K562 (cell line): ENCODE measurements around the gene MYO1H. TPM values are rescaled to one million over a fixed set of nuclear protein-coding genes. Genes with fewer than 3 reads are reported as not detected.

Source experiments
- ARID2 ChIP-seq: fragments of 450-650 bp; IDR thresholded peaks from 2 replicates; pipeline ENCODE4 v1.6.1; 2017; ENCODE audit warnings: antibody characterized with exemption, mild to moderate bottlenecking
- BHLHE40 ChIP-seq: IDR thresholded peaks from 2 replicates; pipeline ENCODE4 v1.6.1; 2011; ENCODE audit warnings: low read length, improper control_type of control experiment
- GABPB2 ChIP-seq: fragments of 250-450 bp; sonication (Bioruptor Pico); conservative IDR thresholded peaks from 2 replicates; pipeline ENCODE4 v1.5.1; 2021; ENCODE audit warnings: mild to moderate bottlenecking
- HNRNPLL ChIP-seq: fragments of 200-400 bp; formaldehyde crosslinking; IDR thresholded peaks from 2 replicates; pipeline ENCODE4 v1.6.1; 2017; ENCODE audit warnings: low read length, low read depth, mild to moderate bottlenecking; ENCODE audit not compliant: poor library complexity, severe bottlenecking
- KLF16 ChIP-seq: IDR thresholded peaks from 2 replicates; pipeline ENCODE4 v1.6.1; 2016; ENCODE audit warnings: antibody characterized with exemption
- LCOR ChIP-seq: sonication (generic); formaldehyde crosslinking; IDR thresholded peaks from 2 replicates; pipeline ENCODE4 v1.8.0; 2022; ENCODE audit warnings: mild to moderate bottlenecking, missing genetic modification reagents
- MAZ ChIP-seq, 2 experiments: fragments of 450-650 bp in 1 of 2; sonication (generic) in 1 of 2; formaldehyde crosslinking; IDR thresholded peaks in 1 of 2; conservative IDR thresholded peaks in 1 of 2; 2 replicates each; pipeline versions ENCODE4 v1.4.0 to v1.5.0; 2020; ENCODE audit warnings: mild to moderate bottlenecking in 1 of 2, missing genetic modification reagents in 1 of 2
- MEF2A ChIP-seq: IDR thresholded peaks from 2 replicates; pipeline ENCODE4 v1.6.1; 2011; ENCODE audit warnings: low read depth, mild to moderate bottlenecking, low read length, moderate library complexity; ENCODE audit not compliant: control insufficient read depth
- MYC ChIP-seq, 2 experiments: fragments of 250-450 bp in 1 of 2; sonication (Bioruptor Pico) in 1 of 2; IDR thresholded peaks; 2 replicates each; pipeline versions ENCODE4 v1.5.1 to v1.6.1; 2012 to 2021; ENCODE audit warnings: low read depth in 2 of 2, borderline replicate concordance in 1 of 2, improper control_type of control experiment in 1 of 2, low read length in 1 of 2, mild to moderate bottlenecking in 1 of 2, moderate library complexity in 1 of 2
- PHF21A ChIP-seq: fragments of 450-650 bp; IDR thresholded peaks from 2 replicates; pipeline ENCODE4 v1.6.1; 2017; ENCODE audit warnings: low read depth, borderline replicate concordance
- RB1 ChIP-seq: fragments of 450-650 bp; IDR thresholded peaks from 2 replicates; pipeline ENCODE4 v1.6.1; 2017; ENCODE audit warnings: low read depth, mild to moderate bottlenecking
- RBM34 ChIP-seq: fragments of 200-400 bp; formaldehyde crosslinking; IDR thresholded peaks from 2 replicates; pipeline ENCODE4 v1.6.1; 2018; ENCODE audit warnings: low read length, borderline replicate concordance; ENCODE audit not compliant: insufficient read depth
- TCF7 ChIP-seq: sonication (generic); IDR thresholded peaks from 2 replicates; pipeline ENCODE4 v1.6.1; 2016; ENCODE audit warnings: antibody characterized with exemption, borderline replicate concordance
- TCFL5 ChIP-seq: fragments of 250-450 bp; sonication (Bioruptor Pico); conservative IDR thresholded peaks from 2 replicates; pipeline ENCODE4 v1.6.1; 2021; ENCODE audit warnings: mild to moderate bottlenecking, moderate library complexity, matching md5 sums
- TEAD4 ChIP-seq, 2 experiments: sonication (generic) in 1 of 2; formaldehyde crosslinking in 1 of 2; IDR thresholded peaks; 2 replicates each; pipeline versions ENCODE4 v1.6.1 to v1.8.0; 2012 to 2022; ENCODE audit warnings: borderline replicate concordance in 1 of 2, inconsistent platforms in 1 of 2, low read length in 1 of 2, mild to moderate bottlenecking in 1 of 2, missing genetic modification reagents in 1 of 2
- polyA plus RNA-seq, 8 experiments: library from polyadenylated mRNA; depleted of rRNA in 4 of 8; stranded (reverse) in 5 of 8; unstranded in 3 of 8; fragments of >200 nt; fragmentation: Nextera tagmentation in 2 of 8; fragmentation: Illumina TruSeq in 1 of 8; extraction: Ambion mirVana in 2 of 8; extraction: Trizol in 1 of 8; gene quantifications; 2 replicates each; pipeline versions ENCODE4 v1.2.1 to v1.2.3, GENCODE V29; 2011 to 2014; ENCODE audit warnings: inconsistent platforms in 1 of 8, missing spikeins in 1 of 8
- total RNA-seq, 7 experiments: library from RNA; depleted of rRNA in 6 of 7; stranded (reverse); fragments of >200 nt in 6 of 7; fragmentation: Illumina TruSeq in 2 of 7; extraction: Trizol in 2 of 7; gene quantifications; 2 replicates each; pipeline versions ENCODE4 v1.2.1 to v1.2.3, GENCODE V29; 2011 to 2021; ENCODE audit warnings: low replicate concordance in 1 of 7
- TF ChIP-seq, protein P1 (sequence below): fragments of 450-650 bp; formaldehyde crosslinking; IDR thresholded peaks from 2 replicates; pipeline ENCODE4 v1.4.0; 2020; ENCODE audit warnings: mild to moderate bottlenecking, moderate library complexity
- TF ChIP-seq, protein P2 (sequence below): fragments of 250-450 bp; sonication (Bioruptor Pico); IDR thresholded peaks from 2 replicates; pipeline ENCODE4 v1.9.0; 2021; ENCODE audit warnings: mild to moderate bottlenecking, inconsistent platforms

MYO1H gene
- total and polyA plus RNA-seq, 9 of the 15 experiments (the other 6 are each of a cell fraction or from before 2014, with no cell fraction given): not detected

DNA sequence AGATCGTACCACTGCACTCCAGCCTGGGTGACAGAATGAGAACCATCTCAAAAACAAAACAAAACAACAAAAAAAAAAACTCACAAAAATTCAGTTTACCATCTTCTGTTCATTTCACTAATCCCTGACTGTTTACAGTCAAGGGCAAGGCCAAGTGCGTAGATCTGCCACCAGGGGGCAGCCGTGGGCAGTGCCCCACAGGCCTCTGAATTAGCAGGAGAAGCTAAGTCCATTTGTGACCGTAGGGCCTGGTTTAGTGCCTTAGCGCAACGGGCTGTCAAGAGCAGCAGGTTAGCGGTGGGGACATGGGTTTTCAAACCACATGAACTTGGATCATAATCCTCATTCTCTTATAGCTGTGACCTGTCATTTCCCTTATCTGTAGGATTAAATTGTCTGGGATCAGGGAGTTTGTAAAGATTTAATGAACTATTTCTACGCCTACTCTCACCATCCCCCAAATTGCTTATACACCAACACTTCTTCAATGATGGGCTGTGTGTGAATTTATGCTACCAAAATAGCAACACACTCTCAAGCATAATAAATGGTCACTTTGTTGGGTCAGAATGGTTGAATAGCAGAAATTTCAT, 80.4 kb downstream of the MYO1H start (continued):
- TF ChIP-seq MYC (IDR thresholded peaks at IDR 0.05; ENCODE audit: low read depth, low read length) (no peak), MYC (CRISPR knock-in tag; IDR thresholded peaks at IDR 0.05; ENCODE audit: borderline replicate concordance, low read depth) (no peak), MEF2A (no peak), TEAD4 (IDR thresholded peaks at IDR 0.05; ENCODE audit: low read length) (0 out of 2 replicates have a peak, but pooled peaks have one; percentile 12), TEAD4 (CRISPR knock-in tag; IDR thresholded peaks at IDR 0.05; ENCODE audit: borderline replicate concordance) (no peak), ARID2 (no peak), GABPB2 (no peak), KLF16 (peak; percentile 50; the same call in 1 of the 2 replicates), TCF7 (no peak), BHLHE40 (0 out of 2 replicates have a peak, but pooled peaks have one; percentile 10), PHF21A (no peak), HNRNPLL (peak; percentile 71), RBM34 (no peak), TCFL5 (CRISPR knock-in tag) (no peak), LCOR (CRISPR knock-in tag) (no peak), MAZ (CRISPR knock-in tag; conservative IDR thresholded peaks at IDR 0.05 in 1 of 2, IDR thresholded peaks at IDR 0.05 in 1 of 2) (0 out of 4 replicates have a peak, but pooled peaks of 1 of the 2 experiments have one; percentile 17), RB1 (0 out of 2 replicates have a peak, but pooled peaks have one; percentile 29)
- TF ChIP-seq, protein P1, sequence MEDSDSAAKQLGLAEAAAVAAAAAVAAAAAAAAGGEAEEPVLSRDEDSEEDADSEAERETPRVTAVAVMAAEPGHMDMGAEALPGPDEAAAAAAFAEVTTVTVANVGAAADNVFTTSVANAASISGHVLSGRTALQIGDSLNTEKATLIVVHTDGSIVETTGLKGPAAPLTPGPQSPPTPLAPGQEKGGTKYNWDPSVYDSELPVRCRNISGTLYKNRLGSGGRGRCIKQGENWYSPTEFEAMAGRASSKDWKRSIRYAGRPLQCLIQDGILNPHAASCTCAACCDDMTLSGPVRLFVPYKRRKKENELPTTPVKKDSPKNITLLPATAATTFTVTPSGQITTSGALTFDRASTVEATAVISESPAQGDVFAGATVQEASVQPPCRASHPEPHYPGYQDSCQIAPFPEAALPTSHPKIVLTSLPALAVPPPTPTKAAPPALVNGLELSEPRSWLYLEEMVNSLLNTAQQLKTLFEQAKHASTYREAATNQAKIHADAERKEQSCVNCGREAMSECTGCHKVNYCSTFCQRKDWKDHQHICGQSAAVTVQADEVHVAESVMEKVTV (CRISPR knock-in tag): 0 out of 2 replicates have a peak, but pooled peaks have one; percentile 19
- TF ChIP-seq, protein P2, sequence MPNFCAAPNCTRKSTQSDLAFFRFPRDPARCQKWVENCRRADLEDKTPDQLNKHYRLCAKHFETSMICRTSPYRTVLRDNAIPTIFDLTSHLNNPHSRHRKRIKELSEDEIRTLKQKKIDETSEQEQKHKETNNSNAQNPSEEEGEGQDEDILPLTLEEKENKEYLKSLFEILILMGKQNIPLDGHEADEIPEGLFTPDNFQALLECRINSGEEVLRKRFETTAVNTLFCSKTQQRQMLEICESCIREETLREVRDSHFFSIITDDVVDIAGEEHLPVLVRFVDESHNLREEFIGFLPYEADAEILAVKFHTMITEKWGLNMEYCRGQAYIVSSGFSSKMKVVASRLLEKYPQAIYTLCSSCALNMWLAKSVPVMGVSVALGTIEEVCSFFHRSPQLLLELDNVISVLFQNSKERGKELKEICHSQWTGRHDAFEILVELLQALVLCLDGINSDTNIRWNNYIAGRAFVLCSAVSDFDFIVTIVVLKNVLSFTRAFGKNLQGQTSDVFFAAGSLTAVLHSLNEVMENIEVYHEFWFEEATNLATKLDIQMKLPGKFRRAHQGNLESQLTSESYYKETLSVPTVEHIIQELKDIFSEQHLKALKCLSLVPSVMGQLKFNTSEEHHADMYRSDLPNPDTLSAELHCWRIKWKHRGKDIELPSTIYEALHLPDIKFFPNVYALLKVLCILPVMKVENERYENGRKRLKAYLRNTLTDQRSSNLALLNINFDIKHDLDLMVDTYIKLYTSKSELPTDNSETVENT (CRISPR knock-in tag): no peak
